DND-41 (cell line): Measurements from ENCODE around the gene ACOXL.

Experiments
- EZH2 ChIP-seq: IDR thresholded peaks from 3 replicates; pipeline ENCODE4 v1.6.1; 2012; ENCODE audit warnings: borderline replicate concordance, low read depth, mild to moderate bottlenecking, moderate library complexity, low read length, inconsistent platforms; ENCODE audit not compliant: severe bottlenecking
- TF ChIP-seq, protein P1 (sequence below): IDR thresholded peaks from 2 replicates; pipeline ENCODE4 v1.5.1; 2012; ENCODE audit warnings: borderline replicate concordance, low read length, moderate library complexity, mild to moderate bottlenecking; ENCODE audit not compliant: poor library complexity, severe bottlenecking; ENCODE audit errors: extremely low read depth

- TF ChIP-seq, protein P1, sequence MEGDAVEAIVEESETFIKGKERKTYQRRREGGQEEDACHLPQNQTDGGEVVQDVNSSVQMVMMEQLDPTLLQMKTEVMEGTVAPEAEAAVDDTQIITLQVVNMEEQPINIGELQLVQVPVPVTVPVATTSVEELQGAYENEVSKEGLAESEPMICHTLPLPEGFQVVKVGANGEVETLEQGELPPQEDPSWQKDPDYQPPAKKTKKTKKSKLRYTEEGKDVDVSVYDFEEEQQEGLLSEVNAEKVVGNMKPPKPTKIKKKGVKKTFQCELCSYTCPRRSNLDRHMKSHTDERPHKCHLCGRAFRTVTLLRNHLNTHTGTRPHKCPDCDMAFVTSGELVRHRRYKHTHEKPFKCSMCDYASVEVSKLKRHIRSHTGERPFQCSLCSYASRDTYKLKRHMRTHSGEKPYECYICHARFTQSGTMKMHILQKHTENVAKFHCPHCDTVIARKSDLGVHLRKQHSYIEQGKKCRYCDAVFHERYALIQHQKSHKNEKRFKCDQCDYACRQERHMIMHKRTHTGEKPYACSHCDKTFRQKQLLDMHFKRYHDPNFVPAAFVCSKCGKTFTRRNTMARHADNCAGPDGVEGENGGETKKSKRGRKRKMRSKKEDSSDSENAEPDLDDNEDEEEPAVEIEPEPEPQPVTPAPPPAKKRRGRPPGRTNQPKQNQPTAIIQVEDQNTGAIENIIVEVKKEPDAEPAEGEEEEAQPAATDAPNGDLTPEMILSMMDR, result no peak
- no peak for TF ChIP-seq EZH2
Measured at GRCh38 chr2:111162718-111163331, 430.5 kb downstream of the ACOXL start.
